ENCODE results near the gene FAM131A. TPM values are rescaled to one million over a fixed set of nuclear protein-coding genes. Genes with fewer than 3 reads are reported as not detected.

Gene FAM131A
- total and polyA plus RNA-seq, 10 donors = 6.5 to 24.6 (median 14.3) TPM

GRCh38 chr3:184291738-184292445 lies 45.5 kb upstream of the FAM131A start:
- Histone ChIP-seq H3K36me3 (no peaks in the 10 kb centered on the region), H3K9me3 (no peaks in the 10 kb centered on the region), H3K27ac (no peak overlapping the region), H3K27me3 (replicated peaks in 1 of 7) (peaks cover 0 to 37% (median 3%) of the 10 kb centered on the region in 7 donors), H3K4me1 (no peaks in the 10 kb centered on the region), H3K4me3 (no peak overlapping the region)
- no peak for DNase-seq
- TF ChIP-seq CTCF (IDR thresholded peaks at IDR 0.05 in 8 of 11, conservative IDR thresholded peaks at IDR 0.05 in 3 of 11) = no peak
- TF ChIP-seq POLR2A (IDR thresholded peaks at IDR 0.05) = no peak
- TF ChIP-seq POLR2AphosphoS5 (IDR thresholded peaks at IDR 0.05) = no peak
- 89 to 96% (median 94%) methylated on average over 20 to 21 of the region's 21 CpGs for WGBS, 5 donors
- intact Hi-C loops (cut with DNase I; ENCODE audit: low total_unique reads) = no loop called here

GRCh38 chr3:184295771-184296170 lies 41.6 kb upstream of the FAM131A start:
- no peaks in the 10 kb centered on the region for H3K9me3 ChIP-seq
- H3K4me1 ChIP-seq = peaks cover 13 to 23% (median 19%) of the 10 kb centered on the region in 6 donors
- 71 to 79% (median 76%) methylated on average over 3 of the region's 3 CpGs for WGBS, 5 donors
- intact Hi-C loops (cut with DNase I; ENCODE audit: low total_unique reads) = no loop called here
- no peak overlapping the region for H3K4me3 ChIP-seq
- H3K27me3 ChIP-seq (replicated peaks in 1 of 7) = peaks cover 0 to 14% (median 0%) of the 10 kb centered on the region in 7 donors
- TF ChIP-seq POLR2A (IDR thresholded peaks at IDR 0.05) (no peak), POLR2AphosphoS5 (IDR thresholded peaks at IDR 0.05) (no peak), CTCF (IDR thresholded peaks at IDR 0.05 in 8 of 11, conservative IDR thresholded peaks at IDR 0.05 in 3 of 11) (no peak)
- H3K27ac ChIP-seq = no peak overlapping the region
- no peak for DNase-seq
- peaks cover 0 to 9% (median 5%) of the 10 kb centered on the region in 6 donors for H3K36me3 ChIP-seq

- Histone ChIP-seq H3K4me1 (peaks cover 14 to 32% (median 26%) of the 10 kb centered on the region in 6 donors), H3K4me3 (no peak overlapping the region), H3K27me3 (replicated peaks in 1 of 7) (peaks cover 0 to 5% (median 0%) of the 10 kb centered on the region in 7 donors), H3K9me3 (no peaks in the 10 kb centered on the region), H3K27ac (no peak overlapping the region), H3K36me3 (peaks cover 0 to 17% (median 13%) of the 10 kb centered on the region in 6 donors)
- 77 to 92% (median 79%) methylated on average over 7 of the region's 7 CpGs for WGBS, 5 donors
- intact Hi-C loops (cut with DNase I; ENCODE audit: low total_unique reads) = no loop called here
- TF ChIP-seq POLR2AphosphoS5 (IDR thresholded peaks at IDR 0.05) (no peak), POLR2A (IDR thresholded peaks at IDR 0.05) (no peak), CTCF (IDR thresholded peaks at IDR 0.05 in 8 of 11, conservative IDR thresholded peaks at IDR 0.05 in 3 of 11) (no peak)
- DNase-seq = peak; percentile 48
These were observed 40.8 kb upstream of the FAM131A start for GRCh38 chr3:184296616-184297015.

GRCh38 chr3:184298759-184299487 lies 38.5 kb upstream of the FAM131A start, which contains the start of gene PSMD2:
Gene PSMD2 (plus strand): TSS chr3:184299241. CDS start chr3:184299267, 26 bp downstream.
- TF ChIP-seq CTCF (IDR thresholded peaks at IDR 0.05 in 8 of 11, conservative IDR thresholded peaks at IDR 0.05 in 3 of 11) = peak in 2 of 11 experiments; percentile 16 to 28
- TF ChIP-seq POLR2A (IDR thresholded peaks at IDR 0.05) = peak in 2 of 3 donors; percentile 41 to 71
- peak; percentile 92 to 96 (median 93) for TF ChIP-seq POLR2AphosphoS5 (IDR thresholded peaks at IDR 0.05)
- Histone ChIP-seq H3K27ac (peak within 1 kb of the TSS; percentile 69 to 92 (median 88)), H3K4me3 (peak within 1 kb of the TSS; percentile 58 to 99 (median 88)), H3K27me3 (replicated peaks in 1 of 7) (no peaks in the 10 kb centered on the region), H3K36me3 (peaks cover 10 to 40% (median 36%) of the 10 kb centered on the region in 6 donors), H3K9me3 (no peaks in the 10 kb centered on the region), H3K4me1 (peaks cover 14 to 41% (median 26%) of the 10 kb centered on the region in 6 donors)
- peak; percentile 99 for DNase-seq
- intact Hi-C loops (cut with DNase I; ENCODE audit: low total_unique reads) = no loop called here
- WGBS, 5 donors = 0 to 1% (median 0%) methylated on average over 31 to 78 of the region's 78 CpGs
